Endothelial cell of umbilical vein (primary cell): ENCODE measurements around the gene MAGEC2.

Source experiments
- CTCF ChIP-seq, 2 donors: IDR thresholded peaks; 1 replicate in 1 of 2; 2 replicates in 1 of 2; pipeline ENCODE4 v1.5.1; 2011; ENCODE audit warnings: low read length in 2 of 2, mild to moderate bottlenecking in 2 of 2, moderate library complexity in 2 of 2, control low read depth in 1 of 2, inconsistent platforms in 1 of 2, low read depth in 1 of 2; ENCODE audit not compliant: insufficient read depth in 1 of 2; ENCODE audit errors: extremely low read depth in 1 of 2
- EZH2 ChIP-seq: IDR thresholded peaks from 2 replicates; pipeline ENCODE4 v1.6.1; 2012; ENCODE audit warnings: borderline replicate concordance, low read depth, mild to moderate bottlenecking, moderate library complexity, low read length, inconsistent platforms; ENCODE audit not compliant: severe bottlenecking
- FOS ChIP-seq: IDR thresholded peaks from 2 replicates; pipeline ENCODE4 v1.6.1; 2011; ENCODE audit warnings: mild to moderate bottlenecking, low read length, moderate library complexity, borderline replicate concordance; ENCODE audit not compliant: insufficient read depth
- GATA2 ChIP-seq: IDR thresholded peaks from 2 replicates; pipeline ENCODE4 v1.7.0; 2011; ENCODE audit warnings: low read depth, mild to moderate bottlenecking, moderate library complexity, mixed read lengths, low read length; ENCODE audit not compliant: insufficient read length, insufficient read depth
- JUN ChIP-seq: IDR thresholded peaks from 2 replicates; pipeline ENCODE4 v1.6.1; 2011; ENCODE audit warnings: borderline replicate concordance, low read depth; ENCODE audit not compliant: insufficient read length, insufficient read depth
- MAX ChIP-seq: IDR thresholded peaks from 2 replicates; pipeline ENCODE4 v1.6.1; 2011; ENCODE audit not compliant: insufficient read depth, insufficient read length
- MYC ChIP-seq: IDR thresholded peaks from one replicate; pipeline ENCODE4 v1.6.1; 2011; ENCODE audit warnings: mild to moderate bottlenecking, low read depth, low read length
- POLR2A ChIP-seq: IDR thresholded peaks from 2 replicates; pipeline ENCODE4 v1.6.1; 2012; ENCODE audit warnings: low read depth, mild to moderate bottlenecking, control low read depth, low read length
- POLR2AphosphoS5 ChIP-seq: IDR thresholded peaks from 2 replicates; pipeline ENCODE4 v1.6.1; 2012; ENCODE audit warnings: low read depth, mild to moderate bottlenecking, control low read depth, low read length, moderate library complexity; ENCODE audit not compliant: insufficient read depth

- TF ChIP-seq POLR2AphosphoS5, result no peak
- TF ChIP-seq CTCF (IDR thresholded peaks at IDR 0.05; ENCODE audit: extremely low read depth in 1 of 2, insufficient read depth in 1 of 2, low read depth in 1 of 2, low read length in 2 of 2), result no peak
- TF ChIP-seq FOS, result no peak
- TF ChIP-seq EZH2, result no peak
- no peak for TF ChIP-seq POLR2A
- TF ChIP-seq JUN, result no peak
- no peak for TF ChIP-seq MYC
- no peak for TF ChIP-seq GATA2
- no peak for TF ChIP-seq MAX
Measured at GRCh38 chrX:142238536-142238935, 33.4 kb upstream of the MAGEC2 start.
